Peyer's patch (tissue), 4 donors: Measurements from ENCODE around the gene TNS3.

ENCODE experiments used
- CTCF ChIP-seq, 6 experiments: fragments of 450-650 bp in 4 of 6; fragments of 200-600 bp in 2 of 6; sonication (generic) in 1 of 6; IDR thresholded peaks; one replicate each; pipeline ENCODE4 v1.5.1; 2017 to 2019; ENCODE audit warnings: antibody characterized with exemption in 6 of 6, mild to moderate bottlenecking in 3 of 6, moderate library complexity in 1 of 6
- POLR2A ChIP-seq, 2 donors: fragments of 450-650 bp; IDR thresholded peaks; one replicate each; pipeline ENCODE4 v1.5.1; 2017; ENCODE audit warnings: antibody characterized with exemption in 2 of 2, mild to moderate bottlenecking in 2 of 2, moderate library complexity in 2 of 2

GRCh38 chr7:47428768-47429472 is 153.0 kb downstream of the TNS3 start:
- TF ChIP-seq CTCF (IDR thresholded peaks at IDR 0.05), result no peak
- TF ChIP-seq POLR2A (IDR thresholded peaks at IDR 0.05), result no peak
